Measurements from ENCODE around the gene CAPN8.
"Not testable (repeated sequence)": the region's sequence is repeated elsewhere in the genome, so short reads cannot be mapped to it uniquely, and the experiment has no call there.

The CAPN8 gene

DNA sequence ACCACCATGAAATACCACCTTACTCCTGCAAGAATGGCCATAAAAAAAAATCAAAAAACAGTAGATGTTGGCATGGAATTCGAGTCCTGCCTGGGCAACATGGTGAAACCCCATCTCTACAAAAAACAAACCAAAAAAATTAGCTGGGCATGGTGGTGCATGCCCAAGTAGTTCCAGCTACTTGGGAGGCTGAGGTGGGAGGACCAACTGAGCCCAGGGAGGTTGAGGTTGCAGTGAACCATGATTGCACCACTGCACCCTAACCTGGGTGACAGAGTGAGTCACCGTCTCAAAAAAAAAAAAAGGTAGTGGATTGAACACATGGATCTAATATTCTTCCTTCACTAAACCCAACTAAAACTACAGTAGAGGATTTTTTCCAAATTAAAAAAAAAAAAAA lies 146.4 kb downstream of the CAPN8 start:
- Histone ChIP-seq H4K20me1 (no peaks in the 10 kb centered on the region), H3K27me3 (no peaks in the 10 kb centered on the region), H3K4me2 (no peak overlapping the region), H3K27ac (no peak overlapping the region), H3K4me3 (no peak overlapping the region), H3K36me3 (no peaks in the 10 kb centered on the region), H3K9ac (no peak overlapping the region), H3K9me3 (peaks cover 4% of the 10 kb centered on the region; the same call in 1 of the 2 replicates), H3K4me1 (peaks cover 9% of the 10 kb centered on the region; the same call in 1 of the 2 replicates)
- no peak for TF ChIP-seq Cebpa-rat (IDR thresholded peaks at IDR 0.05)

DNA sequence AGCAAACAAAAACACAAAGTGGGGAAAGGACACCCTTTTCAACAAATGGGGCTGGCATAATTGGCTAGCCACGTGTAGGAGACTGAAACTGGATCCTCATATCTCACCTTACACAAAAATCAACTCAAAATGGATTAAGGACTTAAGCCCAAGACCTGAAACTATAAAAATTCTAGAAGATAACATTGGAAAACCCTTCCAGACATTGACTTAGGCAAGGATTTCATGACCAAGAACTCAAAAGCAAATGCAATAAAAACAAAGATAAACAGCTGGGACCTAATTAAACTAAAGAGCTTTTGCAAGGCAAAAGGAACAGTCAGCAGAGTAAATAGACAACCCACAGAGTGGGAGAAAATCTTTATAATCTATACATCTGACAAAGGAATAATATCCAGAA lies 146.9 kb downstream of the CAPN8 start:
- H3K27me3 ChIP-seq, H4K20me1 ChIP-seq, H3K4me1 ChIP-seq, H3K9me3 ChIP-seq, H3K27ac ChIP-seq, H3K4me2 ChIP-seq, H3K4me3 ChIP-seq, H3K36me3 ChIP-seq, H3K9ac ChIP-seq: not testable (repeated sequence)

DNA sequence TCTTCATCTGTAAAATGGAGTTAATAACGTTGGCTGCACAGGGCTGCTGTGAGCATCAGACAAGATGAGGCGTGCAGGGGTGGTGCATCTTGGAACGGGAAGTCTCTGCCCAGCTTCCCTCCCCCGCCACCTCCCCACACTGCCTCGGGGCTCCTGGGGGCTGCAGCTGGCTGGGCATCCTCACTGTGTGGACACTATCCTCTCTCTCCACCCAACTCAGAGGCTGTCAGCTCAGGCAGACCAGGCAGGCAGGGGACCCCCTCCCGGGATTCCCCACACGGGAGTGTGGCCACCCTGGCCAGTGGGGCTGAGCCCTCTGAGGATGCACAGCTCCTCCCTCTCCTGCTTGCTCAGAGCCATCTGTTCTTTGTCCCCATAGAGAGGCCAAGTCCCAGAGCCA lies 149.6 kb downstream of the CAPN8 start:
- Histone ChIP-seq H4K20me1 (no peaks in the 10 kb centered on the region), H3K27me3 (no peaks in the 10 kb centered on the region), H3K4me3 (no peak overlapping the region), H3K4me1 (peaks cover 9% of the 10 kb centered on the region; the same call in 1 of the 2 replicates), H3K27ac (no peak overlapping the region), H3K4me2 (no peak overlapping the region), H3K36me3 (no peaks in the 10 kb centered on the region), H3K9me3 (peaks cover 4% of the 10 kb centered on the region; the same call in 1 of the 2 replicates), H3K9ac (no peak overlapping the region)
- no peak for TF ChIP-seq Cebpa-rat (IDR thresholded peaks at IDR 0.05)

- Histone ChIP-seq H3K9me3 (peaks cover 8% of the 10 kb centered on the region), H3K9ac (no peak overlapping the region), H3K4me3 (no peak overlapping the region), H4K20me1 (no peaks in the 10 kb centered on the region), H3K36me3 (no peaks in the 10 kb centered on the region), H3K4me1 (peaks cover 9% of the 10 kb centered on the region; the same call in 1 of the 2 replicates), H3K27ac (no peak overlapping the region), H3K27me3 (no peaks in the 10 kb centered on the region), H3K4me2 (no peak overlapping the region)
- no peak for TF ChIP-seq Cebpa-rat (IDR thresholded peaks at IDR 0.05)
These were observed 150.1 kb downstream of the CAPN8 start for GRCh38 chr1:223515421-223515820.

- Histone ChIP-seq H3K9me3 (peaks cover 6% of the 10 kb centered on the region), H3K4me3 (no peak overlapping the region), H3K27ac (no peak overlapping the region), H3K4me1 (peaks cover 9% of the 10 kb centered on the region; the same call in 1 of the 2 replicates), H3K9ac (no peak overlapping the region), H3K27me3 (no peaks in the 10 kb centered on the region), H3K36me3 (no peaks in the 10 kb centered on the region), H3K4me2 (no peak overlapping the region; the same call in 1 of the 2 replicates), H4K20me1 (no peaks in the 10 kb centered on the region)
- TF ChIP-seq Cebpa-rat (IDR thresholded peaks at IDR 0.05): no peak
These were observed 150.9 kb downstream of the CAPN8 start for GRCh38 chr1:223514644-223515043.

- no peak overlapping the region for H3K4me2 ChIP-seq
- no peak overlapping the region for H3K4me3 ChIP-seq
- H3K36me3 ChIP-seq: no peaks in the 10 kb centered on the region
- no peaks in the 10 kb centered on the region for H3K27me3 ChIP-seq
- peaks cover 6% of the 10 kb centered on the region for H3K9me3 ChIP-seq
- H4K20me1 ChIP-seq: no peaks in the 10 kb centered on the region
- TF ChIP-seq Cebpa-rat (IDR thresholded peaks at IDR 0.05): no peak
- H3K27ac ChIP-seq: no peak overlapping the region
- H3K9ac ChIP-seq: no peak overlapping the region
- peaks cover 9% of the 10 kb centered on the region; the same call in 1 of the 2 replicates for H3K4me1 ChIP-seq
These were observed 152.2 kb downstream of the CAPN8 start for GRCh38 chr1:223513309-223513708.

DNA sequence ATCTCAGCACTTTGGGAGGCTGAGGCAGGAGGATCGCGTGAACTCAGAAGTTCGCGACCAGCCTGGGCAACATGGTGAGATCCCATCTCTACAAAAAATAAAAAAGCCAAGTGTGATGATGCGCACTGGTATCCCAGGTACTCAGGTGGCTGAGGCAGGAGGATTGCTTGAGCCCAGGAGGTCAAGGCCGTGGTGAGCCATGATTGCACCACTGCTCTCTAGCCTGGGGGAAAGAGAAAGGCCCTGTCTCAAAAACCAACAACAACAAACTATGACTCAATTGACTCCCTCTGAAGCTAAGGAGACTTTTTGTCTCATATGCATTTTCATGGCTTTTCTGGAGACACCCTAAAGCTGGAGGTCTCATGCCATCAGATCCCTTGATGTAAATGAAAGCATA lies 153.4 kb downstream of the CAPN8 start:
- Histone ChIP-seq H3K4me1 (peaks cover 9% of the 10 kb centered on the region; the same call in 1 of the 2 replicates), H4K20me1 (no peaks in the 10 kb centered on the region), H3K27ac (no peak overlapping the region), H3K4me3 (no peak overlapping the region), H3K9ac (no peak overlapping the region), H3K9me3 (peaks cover 6% of the 10 kb centered on the region), H3K27me3 (no peaks in the 10 kb centered on the region), H3K36me3 (no peaks in the 10 kb centered on the region), H3K4me2 (no peak overlapping the region)
- TF ChIP-seq Cebpa-rat (IDR thresholded peaks at IDR 0.05): no peak

DNA sequence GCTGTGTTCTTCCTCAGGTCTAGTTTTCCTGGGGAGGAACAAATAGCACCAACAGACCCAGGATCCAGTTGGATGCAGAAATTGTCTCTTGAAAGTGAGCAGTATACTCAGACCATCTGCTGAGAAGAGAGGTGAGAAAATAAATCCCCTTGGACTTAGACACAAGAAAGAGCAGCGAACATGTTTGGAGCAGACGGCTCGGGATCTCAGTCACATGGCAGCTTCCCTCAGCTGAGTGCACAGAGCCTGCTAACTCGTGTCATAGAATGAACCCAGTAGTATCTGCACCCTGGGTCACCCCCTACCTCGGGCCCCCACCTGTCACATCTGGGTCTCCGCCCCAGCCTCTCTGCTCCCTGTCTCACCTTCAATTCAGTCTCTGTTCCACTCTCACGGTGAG lies 156.7 kb downstream of the CAPN8 start:
- Histone ChIP-seq H4K20me1 (no peaks in the 10 kb centered on the region), H3K27ac (no peak overlapping the region), H3K4me1 (no peaks in the 10 kb centered on the region), H3K9me3 (peaks cover 6% of the 10 kb centered on the region), H3K36me3 (no peaks in the 10 kb centered on the region), H3K4me3 (no peak overlapping the region), H3K4me2 (no peak overlapping the region), H3K9ac (no peak overlapping the region), H3K27me3 (no peaks in the 10 kb centered on the region)
- no peak for TF ChIP-seq Cebpa-rat (IDR thresholded peaks at IDR 0.05)

GRCh38 chr1:223504741-223505140 lies 160.8 kb downstream of the CAPN8 start:
- H3K4me1 ChIP-seq: no peaks in the 10 kb centered on the region
- H3K9me3 ChIP-seq: no peaks in the 10 kb centered on the region
- H3K27ac ChIP-seq: no peak overlapping the region
- no peaks in the 10 kb centered on the region for H4K20me1 ChIP-seq
- no peak overlapping the region for H3K4me2 ChIP-seq
- no peak overlapping the region for H3K4me3 ChIP-seq
- H3K36me3 ChIP-seq: no peaks in the 10 kb centered on the region
- no peak overlapping the region for H3K9ac ChIP-seq
- TF ChIP-seq Cebpa-rat (IDR thresholded peaks at IDR 0.05): no peak
- no peaks in the 10 kb centered on the region for H3K27me3 ChIP-seq

GRCh38 chr1:223503348-223503747 lies 162.2 kb downstream of the CAPN8 start:
- Histone ChIP-seq H3K27me3 (no peaks in the 10 kb centered on the region), H3K9me3 (no peaks in the 10 kb centered on the region), H3K4me2 (no peak overlapping the region), H4K20me1 (no peaks in the 10 kb centered on the region), H3K27ac (no peak overlapping the region), H3K4me3 (no peak overlapping the region), H3K4me1 (no peaks in the 10 kb centered on the region), H3K9ac (no peak overlapping the region), H3K36me3 (no peaks in the 10 kb centered on the region)
- TF ChIP-seq Cebpa-rat (IDR thresholded peaks at IDR 0.05): no peak
